Endothelial cell of umbilical vein (primary cell): ENCODE data around the gene RPL10L. TPM values are rescaled to one million over a fixed set of nuclear protein-coding genes. Genes with fewer than 3 reads are reported as not detected.

ENCODE experiments used
- BruUV-seq: library from RNA; stranded (reverse); fragments of 400-500 nt; replicated peaks from 2 replicates; lab custom pipeline; 2021; lab: Mats Ljungman, UMichigan
- CTCF ChIA-PET: fragments of 300-600, 350-600 bp; sonication (Branson Sonifier 250); formaldehyde crosslinking; loops from one replicate; lab custom pipeline; 2021; ENCODE audit warnings: antibody characterized with exemption, inconsistent platforms; lab: Charles Lee
- POLR2A ChIA-PET: fragments of 300-600, 350-600 bp; sonication (Branson Sonifier 250); formaldehyde crosslinking; loops from one replicate; lab custom pipeline; 2021; ENCODE audit warnings: antibody characterized with exemption, inconsistent platforms; lab: Charles Lee
- DNase-seq: peaks from one replicate; pipeline ENCODE4 v3.0.0-alpha.2; 2011; ENCODE audit warnings: low read depth, low spot score
- FAIRE-seq: peaks from 2 replicates; lab custom pipeline; 2011; peaks lifted over from hg19 to GRCh38; lab: Jason Lieb, UNC
- H2AFZ ChIP-seq: 2 replicates; pipeline ENCODE4 v1.6.0; 2012; ENCODE audit warnings: low read depth, low read length, control low read depth, inconsistent platforms
- H3K27ac ChIP-seq: 2 replicates; pipeline ENCODE4 v1.5.1; 2011; ENCODE audit warnings: low read depth, mild to moderate bottlenecking, control low read depth, low read length, moderate library complexity; ENCODE audit not compliant: insufficient read depth
- H3K27me3 ChIP-seq, 2 experiments: 2 replicates each; pipeline versions ENCODE4 v1.6.0 to v1.6.1; 2011; ENCODE audit warnings: low read length in 2 of 2, mixed read lengths in 1 of 2; ENCODE audit not compliant: control insufficient read depth in 2 of 2, insufficient read depth in 2 of 2
- H3K36me3 ChIP-seq, 2 experiments: 2 replicates in 1 of 2; 3 replicates in 1 of 2; pipeline ENCODE4 v1.5.1; 2011; ENCODE audit warnings: low read length in 2 of 2, mild to moderate bottlenecking in 1 of 2, moderate library complexity in 1 of 2; ENCODE audit not compliant: control insufficient read depth in 2 of 2, insufficient read depth in 2 of 2; ENCODE audit errors: extremely low read depth in 1 of 2
- H3K4me1 ChIP-seq: 3 replicates; pipeline ENCODE4 v1.5.1; 2011; ENCODE audit warnings: mild to moderate bottlenecking, low read length; ENCODE audit not compliant: control insufficient read depth, insufficient read depth; ENCODE audit errors: extremely low read depth
- H3K4me2 ChIP-seq: 2 replicates; pipeline ENCODE4 v1.6.1; 2011; ENCODE audit warnings: low read length, control low read depth, mixed read lengths; ENCODE audit not compliant: insufficient read depth
- H3K4me3 ChIP-seq, 3 experiments: fragments of 200-600 bp in 1 of 3; sonication (generic), shearing (Covaris generic) in 1 of 3; replicated peaks in 1 of 3; 2 replicates each; pipeline ENCODE4 v1.5.1; 2011 to 2016; ENCODE audit warnings: control low read depth in 3 of 3, low read length in 3 of 3, mild to moderate bottlenecking in 2 of 3, inconsistent platforms in 1 of 3, low read depth in 1 of 3, moderate library complexity in 1 of 3; ENCODE audit not compliant: insufficient read depth in 1 of 3
- H3K79me2 ChIP-seq: 2 replicates; pipeline ENCODE4 v1.6.0; 2012; ENCODE audit warnings: low read length, inconsistent platforms; ENCODE audit not compliant: control insufficient read depth, insufficient read depth
- H3K9ac ChIP-seq: replicated peaks from 2 replicates; pipeline ENCODE3; 2011; ENCODE audit warnings: low read length, control low read depth; ENCODE audit not compliant: insufficient read depth; ENCODE audit errors: extremely low read depth
- H3K9me1 ChIP-seq: replicated peaks from 3 replicates; pipeline ENCODE4 v1.6.0; 2011; ENCODE audit warnings: mild to moderate bottlenecking, low read length; ENCODE audit not compliant: control insufficient read depth, insufficient read depth; ENCODE audit errors: extremely low read depth
- H3K9me3 ChIP-seq: replicated peaks from 2 replicates; pipeline ENCODE4 v1.5.1; 2012; ENCODE audit warnings: low read length, inconsistent platforms; ENCODE audit not compliant: control insufficient read depth, insufficient read depth
- H4K20me1 ChIP-seq: replicated peaks from 2 replicates; pipeline ENCODE3; 2011; ENCODE audit warnings: mild to moderate bottlenecking, low read length; ENCODE audit not compliant: control insufficient read depth, insufficient read depth; ENCODE audit errors: extremely low read depth
- EZH2 ChIP-seq: IDR thresholded peaks from 2 replicates; pipeline ENCODE4 v1.6.1; 2012; ENCODE audit warnings: borderline replicate concordance, low read depth, mild to moderate bottlenecking, moderate library complexity, low read length, inconsistent platforms; ENCODE audit not compliant: severe bottlenecking
- FOS ChIP-seq: IDR thresholded peaks from 2 replicates; pipeline ENCODE4 v1.6.1; 2011; ENCODE audit warnings: mild to moderate bottlenecking, low read length, moderate library complexity, borderline replicate concordance; ENCODE audit not compliant: insufficient read depth
- GATA2 ChIP-seq: IDR thresholded peaks from 2 replicates; pipeline ENCODE4 v1.7.0; 2011; ENCODE audit warnings: low read depth, mild to moderate bottlenecking, moderate library complexity, mixed read lengths, low read length; ENCODE audit not compliant: insufficient read length, insufficient read depth
- JUN ChIP-seq: IDR thresholded peaks from 2 replicates; pipeline ENCODE4 v1.6.1; 2011; ENCODE audit warnings: borderline replicate concordance, low read depth; ENCODE audit not compliant: insufficient read length, insufficient read depth
- MYC ChIP-seq: IDR thresholded peaks from one replicate; pipeline ENCODE4 v1.6.1; 2011; ENCODE audit warnings: mild to moderate bottlenecking, low read depth, low read length
- POLR2A ChIP-seq: IDR thresholded peaks from 2 replicates; pipeline ENCODE4 v1.6.1; 2012; ENCODE audit warnings: low read depth, mild to moderate bottlenecking, control low read depth, low read length
- POLR2AphosphoS5 ChIP-seq: IDR thresholded peaks from 2 replicates; pipeline ENCODE4 v1.6.1; 2012; ENCODE audit warnings: low read depth, mild to moderate bottlenecking, control low read depth, low read length, moderate library complexity; ENCODE audit not compliant: insufficient read depth
- dilution Hi-C: fragments of 300-500 bp; cut with MboI; formaldehyde crosslinking; loops from one replicate; pipeline ENCODE4 v1.15.0; 2019; ENCODE audit warnings: low sequenced_read_pairs; ENCODE audit not compliant: extremely low pct_ligation_motif_present
- intact Hi-C: fragments of 100-400 bp; cut with micrococcal nuclease; formaldehyde crosslinking; loops from one replicate; pipeline ENCODE4 v1.10.0; 2022
- polyA plus RNA-seq, 4 experiments: library from polyadenylated mRNA; depleted of rRNA in 3 of 4; stranded (reverse) in 3 of 4; unstranded in 1 of 4; fragments of >200 nt; gene quantifications; 2 replicates each; pipeline versions ENCODE4 v1.2.1 to v1.2.3, GENCODE V29; 2011 to 2012; ENCODE audit warnings: missing spikeins in 1 of 4
- total RNA-seq: library from RNA; stranded (reverse); gene quantifications from 2 replicates; pipeline ENCODE4 v1.2.3, GENCODE V29; 2021
- TF ChIP-seq, protein P1 (sequence below): IDR thresholded peaks from 2 replicates; pipeline ENCODE4 v1.6.1; 2011; ENCODE audit not compliant: insufficient read depth, insufficient read length
- TF ChIP-seq, protein P2 (sequence below), 2 donors: IDR thresholded peaks; 1 replicate in 1 of 2; 2 replicates in 1 of 2; pipeline ENCODE4 v1.5.1; 2011; ENCODE audit warnings: low read length in 2 of 2, mild to moderate bottlenecking in 2 of 2, moderate library complexity in 2 of 2, control low read depth in 1 of 2, inconsistent platforms in 1 of 2, low read depth in 1 of 2; ENCODE audit not compliant: insufficient read depth in 1 of 2; ENCODE audit errors: extremely low read depth in 1 of 2

Gene RPL10L
- total and polyA plus RNA-seq, 2 donors (not counting 3 experiments of a cell fraction or from before 2014, with no cell fraction given): not detected

- Histone ChIP-seq H3K9ac (no peak overlapping the region), H3K9me3 (no peaks in the 10 kb centered on the region), H2AFZ (no peak overlapping the region), H3K27ac (no peak overlapping the region), H3K4me3 (no peak overlapping the region), H3K9me1 (no peaks in the 10 kb centered on the region), H3K27me3 (no peaks in the 10 kb centered on the region), H3K4me1 (no peaks in the 10 kb centered on the region), H3K36me3 (no peaks in the 10 kb centered on the region), H3K4me2 (no peak overlapping the region), H4K20me1 (no peaks in the 10 kb centered on the region), H3K79me2 (no peaks in the 10 kb centered on the region)
- no peak for DNase-seq
- TF ChIP-seq EZH2: no peak
- CTCF ChIA-PET: no interaction called here
- no TSS peak for BruUV-seq
- dilution Hi-C loops: no loop called here
- no peak for FAIRE-seq
- POLR2A ChIA-PET: no interaction called here
- intact Hi-C loops: no loop called here
Measured at GRCh38 chr14:46672128-46672527, 20.5 kb upstream of the RPL10L start.

DNA sequence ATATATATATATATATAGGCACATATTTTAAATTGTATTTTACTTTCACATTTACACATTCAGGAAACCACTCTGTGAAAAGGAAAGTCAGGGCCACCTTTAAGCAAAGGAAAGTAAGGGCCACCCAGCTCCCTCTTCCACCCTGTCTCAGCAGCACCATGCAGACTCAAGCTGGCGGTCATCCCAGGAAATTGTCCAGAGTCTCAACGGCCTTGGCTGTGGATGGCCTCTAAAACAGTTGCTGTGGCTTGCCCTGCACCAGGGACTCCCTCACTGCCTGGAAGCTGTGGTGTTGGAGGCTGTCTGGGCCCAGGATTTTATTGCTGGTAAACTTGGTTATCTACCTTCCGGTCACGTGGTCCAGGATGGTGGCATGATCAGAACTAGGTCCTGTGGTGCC is 11.8 kb upstream of the RPL10L start:
- Histone ChIP-seq H4K20me1 (no peaks in the 10 kb centered on the region), H3K36me3 (no peaks in the 10 kb centered on the region), H3K9me1 (no peaks in the 10 kb centered on the region), H3K4me2 (no peak overlapping the region), H3K9ac (no peak overlapping the region), H3K4me1 (no peaks in the 10 kb centered on the region), H3K27me3 (no peaks in the 10 kb centered on the region), H3K9me3 (no peaks in the 10 kb centered on the region), H3K4me3 (no peak overlapping the region), H3K79me2 (no peaks in the 10 kb centered on the region), H2AFZ (no peak overlapping the region), H3K27ac (no peak overlapping the region)
- TF ChIP-seq POLR2AphosphoS5: no peak
- no peak for TF ChIP-seq JUN
- no peak for TF ChIP-seq FOS
- no peak for TF ChIP-seq MYC
- TF ChIP-seq, protein P1, sequence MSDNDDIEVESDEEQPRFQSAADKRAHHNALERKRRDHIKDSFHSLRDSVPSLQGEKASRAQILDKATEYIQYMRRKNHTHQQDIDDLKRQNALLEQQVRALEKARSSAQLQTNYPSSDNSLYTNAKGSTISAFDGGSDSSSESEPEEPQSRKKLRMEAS: no peak
- no peak for TF ChIP-seq GATA2
- TF ChIP-seq, protein P2, sequence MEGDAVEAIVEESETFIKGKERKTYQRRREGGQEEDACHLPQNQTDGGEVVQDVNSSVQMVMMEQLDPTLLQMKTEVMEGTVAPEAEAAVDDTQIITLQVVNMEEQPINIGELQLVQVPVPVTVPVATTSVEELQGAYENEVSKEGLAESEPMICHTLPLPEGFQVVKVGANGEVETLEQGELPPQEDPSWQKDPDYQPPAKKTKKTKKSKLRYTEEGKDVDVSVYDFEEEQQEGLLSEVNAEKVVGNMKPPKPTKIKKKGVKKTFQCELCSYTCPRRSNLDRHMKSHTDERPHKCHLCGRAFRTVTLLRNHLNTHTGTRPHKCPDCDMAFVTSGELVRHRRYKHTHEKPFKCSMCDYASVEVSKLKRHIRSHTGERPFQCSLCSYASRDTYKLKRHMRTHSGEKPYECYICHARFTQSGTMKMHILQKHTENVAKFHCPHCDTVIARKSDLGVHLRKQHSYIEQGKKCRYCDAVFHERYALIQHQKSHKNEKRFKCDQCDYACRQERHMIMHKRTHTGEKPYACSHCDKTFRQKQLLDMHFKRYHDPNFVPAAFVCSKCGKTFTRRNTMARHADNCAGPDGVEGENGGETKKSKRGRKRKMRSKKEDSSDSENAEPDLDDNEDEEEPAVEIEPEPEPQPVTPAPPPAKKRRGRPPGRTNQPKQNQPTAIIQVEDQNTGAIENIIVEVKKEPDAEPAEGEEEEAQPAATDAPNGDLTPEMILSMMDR (IDR thresholded peaks at IDR 0.05; ENCODE audit: extremely low read depth in 1 of 2, insufficient read depth in 1 of 2, low read depth in 1 of 2, low read length in 2 of 2): no peak
- no peak for TF ChIP-seq POLR2A
- DNase-seq (no peak), FAIRE-seq (no peak)
- no TSS peak for BruUV-seq
- ChIA-PET CTCF (no interaction called here), POLR2A (no interaction called here)
- dilution Hi-C loops (no loop called here), intact Hi-C loops (no loop called here)
